MM.1S (cell line): ENCODE measurements around the gene NCKAP5.

Source experiments
- DNase-seq: peaks from one replicate; pipeline ENCODE4 v3.0.0-alpha.2; 2015
- H2AFZ ChIP-seq: fragments of 300-600 bp; sonication (generic); 2 replicates; pipeline ENCODE4 v1.6.0; 2016; ENCODE audit warnings: antibody characterized with exemption, low read length
- H3F3A ChIP-seq: fragments of 300-600 bp; sonication (generic); 2 replicates; pipeline ENCODE4 v1.6.1; 2016; ENCODE audit warnings: mild to moderate bottlenecking, antibody characterized with exemption, low read length, moderate library complexity, mixed read lengths; ENCODE audit not compliant: insufficient read depth
- H3K27ac ChIP-seq: fragments of 300-600 bp; sonication (generic); 2 replicates; pipeline ENCODE4 v1.5.1; 2016; ENCODE audit warnings: mild to moderate bottlenecking, low read length
- H3K27me3 ChIP-seq: fragments of 300-600 bp; sonication (generic); replicated peaks from 2 replicates; pipeline ENCODE4 v1.6.0; 2016; ENCODE audit warnings: low read length; ENCODE audit not compliant: insufficient read depth
- H3K36me3 ChIP-seq: fragments of 300-600 bp; sonication (generic); replicated peaks from 2 replicates; pipeline ENCODE4 v1.6.1; 2016; ENCODE audit warnings: mild to moderate bottlenecking, low read length, mixed read lengths; ENCODE audit not compliant: insufficient read depth
- H3K4me1 ChIP-seq: fragments of 300-600 bp; sonication (generic); 2 replicates; pipeline ENCODE4 v1.6.1; 2016; ENCODE audit warnings: low read length, mixed read lengths
- H3K4me2 ChIP-seq: fragments of 300-600 bp; sonication (generic); 2 replicates; pipeline ENCODE4 v1.6.0; 2016; ENCODE audit warnings: low read depth, low read length
- H3K4me3 ChIP-seq: fragments of 300-600 bp; sonication (generic); 2 replicates; pipeline ENCODE4 v1.5.1; 2016; ENCODE audit warnings: low read length, mixed read lengths
- H3K79me2 ChIP-seq: fragments of 300-600 bp; sonication (generic); 2 replicates; pipeline ENCODE4 v1.6.1; 2016; ENCODE audit warnings: mixed run types, low read length, mixed read lengths
- H3K9ac ChIP-seq: fragments of 300-600 bp; sonication (generic); 2 replicates; pipeline ENCODE4 v1.6.1; 2016; ENCODE audit warnings: low read length, mixed read lengths
- H3K9me2 ChIP-seq: fragments of 300-600 bp; sonication (generic); replicated peaks from 2 replicates; pipeline ENCODE4 v1.6.1; 2016; ENCODE audit warnings: mild to moderate bottlenecking, low read length, mixed read lengths; ENCODE audit not compliant: insufficient read depth
- H3K9me3 ChIP-seq: fragments of 300-600 bp; sonication (generic); replicated peaks from 2 replicates; pipeline ENCODE4 v1.6.1; 2016; ENCODE audit warnings: mild to moderate bottlenecking, low read length, mixed read lengths; ENCODE audit not compliant: insufficient read depth
- H4K20me1 ChIP-seq: fragments of 300-600 bp; sonication (generic); 2 replicates; pipeline ENCODE4 v1.6.1; 2016; ENCODE audit warnings: mild to moderate bottlenecking, low read length, moderate library complexity, mixed read lengths; ENCODE audit not compliant: insufficient read depth
- EZH2 ChIP-seq: fragments of 300-600 bp; sonication (generic); optimal IDR thresholded peaks from 2 replicates; pipeline ENCODE3; 2017; ENCODE audit warnings: low read depth, mild to moderate bottlenecking, antibody characterized with exemption, low read length, mixed read lengths
- EZH2phosphoT487 ChIP-seq: fragments of 300-600 bp; sonication (generic); IDR thresholded peaks from 2 replicates; pipeline ENCODE4 v1.6.1; 2018; ENCODE audit warnings: antibody characterized with exemption, low read length
- TF ChIP-seq, protein P1 (sequence below): fragments of 300-600 bp; sonication (generic); IDR thresholded peaks from 2 replicates; pipeline ENCODE4 v1.5.1; 2016; ENCODE audit warnings: antibody characterized with exemption, low read length, mixed read lengths

NCKAP5 gene

DNA sequence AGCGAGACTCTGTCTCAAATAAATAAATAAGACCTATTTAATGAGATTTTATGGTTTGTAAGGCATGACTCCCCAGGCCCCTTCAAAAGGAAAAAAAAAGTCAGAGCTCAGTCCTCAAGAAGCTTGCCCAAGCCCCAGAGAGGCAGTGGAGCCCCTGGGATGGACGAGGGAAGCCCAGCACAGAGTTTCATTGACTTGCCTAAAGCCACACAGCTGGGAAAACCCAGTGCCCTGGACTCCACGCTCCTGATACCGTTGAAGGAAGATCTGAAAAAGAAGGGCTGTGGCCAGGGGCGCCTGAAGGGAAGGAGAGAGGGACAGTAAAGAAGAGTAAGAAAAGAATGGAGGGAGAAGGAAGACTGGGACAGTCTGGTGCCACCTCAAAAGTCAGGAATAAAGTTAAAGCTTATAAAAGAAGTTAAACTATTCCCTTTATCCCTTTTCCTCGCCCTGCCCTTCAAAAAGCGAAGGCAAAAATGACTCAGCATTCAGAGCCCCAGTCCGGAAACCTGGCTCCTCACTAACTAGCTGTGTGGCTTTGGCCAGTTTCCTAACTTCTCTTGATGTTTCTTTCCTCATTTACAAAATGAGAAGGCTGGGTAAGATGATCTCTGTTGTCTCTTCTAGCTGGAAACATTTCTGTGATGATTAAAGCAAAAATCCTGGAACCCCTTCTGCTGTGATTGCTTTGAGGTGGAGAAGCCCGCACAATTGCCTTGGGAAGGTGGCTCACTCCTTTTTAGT lies 945.0 kb downstream of the NCKAP5 start:
- Histone ChIP-seq H3K4me3 (no peak overlapping the region), H4K20me1 (no peaks in the 10 kb centered on the region), H3K79me2 (no peaks in the 10 kb centered on the region), H3F3A (no peaks in the 10 kb centered on the region), H3K27me3 (no peaks in the 10 kb centered on the region), H2AFZ (no peak overlapping the region), H3K9me2 (no peaks in the 10 kb centered on the region), H3K36me3 (no peaks in the 10 kb centered on the region), H3K9me3 (no peaks in the 10 kb centered on the region), H3K9ac (no peak overlapping the region), H3K4me1 (no peaks in the 10 kb centered on the region), H3K4me2 (no peak overlapping the region), H3K27ac (no peak overlapping the region)
- TF ChIP-seq EZH2phosphoT487 = no peak
- TF ChIP-seq, protein P1, sequence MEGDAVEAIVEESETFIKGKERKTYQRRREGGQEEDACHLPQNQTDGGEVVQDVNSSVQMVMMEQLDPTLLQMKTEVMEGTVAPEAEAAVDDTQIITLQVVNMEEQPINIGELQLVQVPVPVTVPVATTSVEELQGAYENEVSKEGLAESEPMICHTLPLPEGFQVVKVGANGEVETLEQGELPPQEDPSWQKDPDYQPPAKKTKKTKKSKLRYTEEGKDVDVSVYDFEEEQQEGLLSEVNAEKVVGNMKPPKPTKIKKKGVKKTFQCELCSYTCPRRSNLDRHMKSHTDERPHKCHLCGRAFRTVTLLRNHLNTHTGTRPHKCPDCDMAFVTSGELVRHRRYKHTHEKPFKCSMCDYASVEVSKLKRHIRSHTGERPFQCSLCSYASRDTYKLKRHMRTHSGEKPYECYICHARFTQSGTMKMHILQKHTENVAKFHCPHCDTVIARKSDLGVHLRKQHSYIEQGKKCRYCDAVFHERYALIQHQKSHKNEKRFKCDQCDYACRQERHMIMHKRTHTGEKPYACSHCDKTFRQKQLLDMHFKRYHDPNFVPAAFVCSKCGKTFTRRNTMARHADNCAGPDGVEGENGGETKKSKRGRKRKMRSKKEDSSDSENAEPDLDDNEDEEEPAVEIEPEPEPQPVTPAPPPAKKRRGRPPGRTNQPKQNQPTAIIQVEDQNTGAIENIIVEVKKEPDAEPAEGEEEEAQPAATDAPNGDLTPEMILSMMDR = no peak
- TF ChIP-seq EZH2 = no peak
- no peak for DNase-seq
